ENCODE measurements around the gene DGKI.

The DGKI gene

DNA sequence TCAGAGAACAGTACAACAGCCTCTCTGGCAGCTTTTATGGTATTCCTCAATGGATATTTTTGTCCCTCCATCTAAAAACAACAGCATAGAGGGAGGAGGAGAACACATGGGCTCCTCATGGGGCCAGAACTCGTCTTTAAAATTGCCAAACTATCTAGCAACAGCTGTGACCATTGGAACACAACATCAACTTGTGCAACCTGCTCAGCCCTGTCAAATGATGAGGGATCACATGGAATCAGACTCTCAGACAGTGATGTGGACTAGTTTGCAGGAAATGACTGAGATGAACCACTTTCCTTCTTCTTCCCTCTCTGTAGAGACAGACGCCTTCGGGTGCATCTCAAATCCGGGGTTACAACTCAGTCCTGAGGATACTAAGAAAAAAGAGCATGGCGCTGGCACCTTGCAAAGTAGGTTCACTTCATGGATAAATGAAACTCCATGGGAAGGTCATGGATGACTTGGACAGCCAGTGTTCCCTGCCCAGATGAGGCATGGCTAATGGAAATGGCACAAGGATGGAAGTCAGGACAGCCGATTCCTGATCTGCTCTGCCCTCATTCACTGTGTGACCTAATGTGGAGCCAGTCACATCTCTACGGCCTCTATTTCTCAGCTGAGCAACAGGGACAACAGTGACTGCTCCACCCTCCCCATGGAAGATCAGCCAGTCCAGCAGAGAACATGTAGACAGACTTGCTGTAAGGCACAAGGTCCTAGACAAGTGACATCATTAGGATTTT is 24.6 kb upstream of the DGKI start:
- no peak for DNase-seq

DNA sequence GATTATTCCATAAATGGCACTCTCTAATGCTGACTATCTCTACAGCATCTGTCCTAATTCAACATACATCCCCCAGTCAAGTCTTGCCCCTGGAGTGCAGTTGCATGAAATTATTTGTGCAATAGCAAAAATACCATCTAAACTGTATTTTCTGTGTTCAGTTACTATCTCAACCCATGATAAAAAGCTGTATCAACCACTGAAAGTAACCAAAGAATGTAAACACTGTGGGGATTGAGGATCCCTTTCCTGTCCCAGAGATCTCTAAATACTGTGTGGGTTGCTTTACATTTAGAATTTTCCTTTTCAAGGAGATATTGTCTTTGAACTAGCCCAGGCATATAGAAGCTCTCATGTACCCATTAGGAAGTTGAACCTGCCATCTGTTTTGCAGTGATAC is 23.9 kb upstream of the DGKI start:
- no peak for DNase-seq

DNA sequence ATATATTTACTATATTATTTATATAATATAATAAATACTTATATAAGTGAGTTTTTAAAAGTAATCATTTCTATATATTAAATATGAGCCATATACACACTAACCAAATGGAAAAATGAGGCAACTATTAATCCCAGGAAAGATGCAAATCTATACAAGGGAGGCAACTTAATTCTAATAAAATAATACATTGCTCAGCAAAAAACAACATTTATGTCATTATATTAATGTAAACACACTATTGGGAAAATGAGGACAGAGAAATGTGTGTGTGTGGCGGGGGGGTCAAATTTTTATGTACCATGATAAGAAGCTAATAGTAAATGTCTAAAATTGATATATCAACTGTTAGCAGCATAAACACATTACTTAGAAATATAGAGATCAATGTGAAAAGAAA is 23.3 kb upstream of the DGKI start:
- no peak for DNase-seq

GRCh38 chr7:137869260-137869659 is 22.5 kb upstream of the DGKI start:
- DNase-seq = no peak

GRCh38 chr7:137867289-137867688 is 20.5 kb upstream of the DGKI start:
- no peak for DNase-seq

GRCh38 chr7:137865764-137866163 is 19.0 kb upstream of the DGKI start:
- no peak for DNase-seq

DNA sequence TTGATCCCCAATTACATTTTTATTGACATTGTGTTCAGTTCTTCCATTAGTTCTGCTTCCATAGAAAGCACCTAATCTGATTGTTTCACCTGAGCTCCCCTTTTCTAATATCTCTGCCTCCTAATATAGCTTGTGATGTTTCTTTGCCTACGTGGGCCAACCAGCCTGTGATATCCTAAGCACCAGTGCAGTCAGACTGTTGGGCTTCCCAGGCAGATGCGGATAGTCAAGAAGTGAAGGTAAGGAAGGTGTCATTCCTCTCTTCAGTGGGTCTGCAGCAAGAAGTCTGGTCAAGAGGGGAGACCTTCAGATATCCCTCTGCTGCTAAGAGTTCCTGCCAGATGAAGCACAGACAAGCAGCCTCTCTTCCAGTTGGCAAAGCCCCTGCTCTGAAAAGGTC is 16.2 kb upstream of the DGKI start:
- DNase-seq = no peak

- no peak for DNase-seq
These were observed 15.6 kb upstream of the DGKI start for GRCh38 chr7:137862358-137862757.

DNA sequence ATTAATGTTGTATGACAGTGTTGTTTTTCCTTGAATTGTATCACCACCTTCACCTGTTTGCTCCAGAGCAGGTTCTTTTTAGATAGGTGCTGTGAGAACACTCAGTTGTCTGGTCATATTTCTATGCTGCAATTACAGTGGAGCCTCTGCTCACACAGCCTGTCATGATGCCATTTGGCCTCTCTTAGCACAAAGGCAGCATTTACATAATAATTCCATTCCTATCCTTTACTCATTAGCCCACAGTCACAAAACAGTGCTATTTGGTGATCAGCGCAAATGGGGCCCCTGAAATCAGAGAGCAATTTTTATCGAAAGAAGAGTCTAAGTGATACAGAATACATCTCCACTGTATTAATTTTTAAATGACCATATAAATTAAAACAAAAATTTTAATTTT is 13.8 kb upstream of the DGKI start:
- no peak for DNase-seq

- DNase-seq = no peak
These were observed 6.3 kb upstream of the DGKI start for GRCh38 chr7:137853053-137853452.

DNA sequence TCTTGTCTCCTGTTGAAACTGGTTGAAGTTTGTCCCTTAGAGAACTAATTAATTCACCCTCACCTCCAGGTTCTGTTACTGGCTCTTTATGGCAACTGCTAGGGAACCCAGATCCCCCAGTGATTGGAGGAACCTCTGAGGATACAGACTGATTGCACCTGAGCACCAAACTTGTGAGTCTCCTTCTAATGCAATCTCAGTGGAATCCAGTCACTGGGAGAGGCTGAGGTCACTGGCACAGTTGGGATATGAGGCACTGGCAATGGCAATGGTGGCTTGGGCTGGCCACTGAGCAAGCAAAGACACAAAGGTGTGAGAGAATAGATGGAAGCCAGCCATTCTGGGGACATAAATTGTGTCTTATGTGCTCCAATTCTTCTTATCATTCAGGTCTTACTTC is 5.3 kb upstream of the DGKI start:
- no peak for DNase-seq

DNA sequence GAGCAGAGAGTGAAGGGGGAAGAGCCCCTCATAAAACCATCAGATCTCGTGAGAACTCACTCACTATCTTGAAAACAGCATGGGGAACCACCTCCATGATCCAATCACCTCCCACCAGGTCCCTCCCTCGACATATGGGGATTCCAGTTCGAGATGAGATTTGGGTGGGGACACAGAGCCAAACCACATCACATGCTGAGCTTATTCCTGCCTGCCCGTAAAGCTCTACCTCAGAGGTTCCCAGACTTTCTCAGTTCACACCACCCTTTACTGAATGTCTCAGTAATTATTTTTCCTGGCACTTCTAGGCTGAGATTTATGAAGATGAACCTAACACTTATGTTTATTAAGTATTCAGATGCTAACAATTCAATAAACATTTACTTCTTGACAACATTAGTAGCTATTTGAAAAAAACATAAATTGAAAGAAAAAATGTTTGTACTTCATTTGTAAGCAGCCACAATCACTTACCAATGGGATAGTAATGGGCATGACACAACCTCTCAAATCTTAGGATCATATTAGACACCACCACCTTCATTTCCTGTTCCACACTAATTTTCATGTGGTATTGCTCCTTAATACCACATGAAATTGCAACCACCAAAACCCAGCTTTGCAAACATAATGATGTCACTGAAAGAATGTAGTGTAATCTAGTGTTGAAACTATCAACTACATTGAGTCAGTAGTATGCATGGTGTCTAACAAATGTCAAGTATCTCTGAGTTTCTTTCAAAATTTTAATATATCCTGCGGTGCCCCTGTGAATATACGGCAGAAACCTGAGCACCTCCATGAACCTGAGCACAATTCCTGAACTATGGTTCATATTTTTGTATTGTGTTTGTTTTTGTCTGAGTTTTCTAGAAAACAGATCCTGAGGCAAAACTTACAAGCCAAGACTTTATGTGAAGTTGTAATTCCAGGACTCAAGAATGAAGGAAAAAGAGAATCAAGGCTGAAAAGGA is 4.5 kb upstream of the DGKI start:
- DNase-seq = peak; percentile 2

DNA sequence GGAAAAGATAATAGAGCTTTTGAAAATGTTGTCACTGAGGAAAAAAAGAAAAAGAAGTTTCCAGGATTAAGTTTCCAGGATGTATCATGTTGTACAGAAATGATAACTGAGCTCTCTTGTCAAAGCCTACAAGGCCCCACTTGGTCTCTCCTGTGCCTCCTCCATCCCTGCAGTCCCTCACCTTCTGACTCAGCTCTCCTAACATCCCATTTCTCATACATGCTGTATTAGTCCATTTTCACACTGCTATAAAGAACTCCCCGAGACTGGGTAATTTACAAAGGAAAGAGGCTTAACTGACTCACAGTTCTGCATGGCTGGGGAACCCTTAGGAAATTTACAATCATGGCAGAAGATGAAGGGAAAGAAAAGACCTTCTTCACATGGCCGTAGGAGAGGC is 3.8 kb upstream of the DGKI start:
- peak; percentile 64 for DNase-seq

- no peak for DNase-seq
These were observed 1.3 kb upstream of the DGKI start for GRCh38 chr7:137848095-137848494.

- no peak for DNase-seq
These were observed 835 bp upstream of the DGKI start for GRCh38 chr7:137847568-137848050.

DNA sequence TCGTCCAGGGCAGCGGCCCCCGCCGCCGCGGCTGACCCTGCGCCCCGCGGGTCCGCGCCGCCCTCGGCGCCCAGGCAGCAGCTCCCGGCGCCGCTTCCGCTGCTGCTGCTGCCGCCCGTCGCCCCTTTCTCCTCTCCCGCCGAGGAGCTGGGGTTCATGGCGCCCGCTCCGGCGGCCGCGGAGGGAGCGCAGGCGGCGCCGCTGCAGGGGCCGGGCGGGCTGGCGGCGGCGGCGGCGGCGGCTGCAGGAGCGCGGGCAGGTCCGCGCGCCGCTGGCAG is 286 bp downstream of the DGKI start:
- no peak for DNase-seq

DNA sequence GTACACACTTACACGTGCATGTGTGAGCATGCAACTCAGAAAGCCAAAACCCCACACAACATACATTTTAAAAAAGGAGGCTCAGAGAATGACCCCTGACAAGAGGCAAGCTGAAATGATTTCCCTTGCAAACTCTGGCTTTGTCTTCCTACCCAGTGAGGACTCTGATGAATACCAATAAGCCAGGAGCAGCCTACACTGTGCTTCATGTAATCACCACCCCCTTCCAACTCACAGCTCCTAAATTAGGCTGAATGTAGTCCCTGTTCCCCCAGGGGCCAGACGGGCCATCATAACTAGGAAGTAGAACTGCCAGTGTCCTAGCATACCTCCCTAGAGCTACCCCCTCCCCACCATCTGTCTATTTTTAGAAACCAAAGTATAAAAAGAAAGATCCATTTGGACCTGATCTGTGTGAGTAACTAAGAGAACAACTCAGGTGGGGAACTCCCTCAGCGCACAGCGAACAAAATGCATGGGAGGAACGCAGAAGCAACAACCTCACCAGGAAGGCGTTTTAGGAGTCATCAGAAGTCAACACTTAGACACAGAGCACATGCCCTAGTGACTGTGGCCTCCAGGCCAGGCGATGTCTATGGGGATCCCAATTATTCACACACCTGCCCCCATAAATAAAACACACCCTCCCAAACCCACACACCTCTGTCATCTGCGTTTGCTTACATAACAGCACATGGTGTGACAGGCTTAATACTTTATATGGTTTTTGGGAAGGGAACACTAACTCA is 1.9 kb downstream of the DGKI start:
- DNase-seq = no peak

GRCh38 chr7:137839903-137840779 is 6.6 kb downstream of the DGKI start:
- DNase-seq = no peak

- DNase-seq = no peak
These were observed 8.0 kb downstream of the DGKI start for GRCh38 chr7:137838706-137839315.

DNA sequence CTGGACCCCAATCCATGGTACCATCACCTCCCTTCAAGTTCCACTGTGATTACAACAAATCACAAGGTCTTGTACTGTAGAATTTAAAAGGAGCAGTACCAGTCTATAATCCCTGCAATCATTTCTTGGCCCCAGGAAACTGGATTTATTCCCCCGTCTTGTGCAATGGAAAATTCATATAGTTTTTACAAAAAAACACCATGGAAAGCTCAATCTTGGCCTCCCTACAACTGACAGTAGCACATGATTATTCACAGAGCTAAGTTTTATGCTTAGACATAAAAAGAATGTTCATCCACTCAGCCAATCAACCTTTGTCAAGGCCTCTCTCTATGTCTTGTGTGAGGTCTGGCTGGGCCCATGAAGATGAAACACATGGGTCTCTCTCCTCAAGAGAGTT is 10.2 kb downstream of the DGKI start:
- no peak for DNase-seq

- DNase-seq = no peak
These were observed 10.7 kb downstream of the DGKI start for GRCh38 chr7:137836113-137836509.

GRCh38 chr7:137835486-137836112 is 11.2 kb downstream of the DGKI start:
- DNase-seq = no peak

All from kidney glomerular epithelial cell (primary cell).